Colonic mucosa (tissue), 4 donors: ENCODE data around the gene HERPUD1. TPM values are rescaled to one million over a fixed set of nuclear protein-coding genes. Genes with fewer than 3 reads are reported as not detected.

ENCODE experiments used
- DNase-seq: peaks from one replicate; pipeline ENCODE4 v3.0.0-alpha.2; 2020
- H3K27ac ChIP-seq: fragments of 200-600 bp; one replicate; pipeline ENCODE4 v1.8.0; 2021
- H3K27me3 ChIP-seq: fragments of 200-600 bp; one replicate; pipeline ENCODE4 v1.8.0; 2021
- H3K36me3 ChIP-seq: fragments of 200-600 bp; one replicate; pipeline ENCODE4 v1.8.0; 2021
- H3K4me1 ChIP-seq: fragments of 200-600 bp; one replicate; pipeline ENCODE4 v1.8.0; 2021; ENCODE audit warnings: mild to moderate bottlenecking
- H3K4me3 ChIP-seq: fragments of 200-600 bp; one replicate; pipeline ENCODE4 v1.8.0; 2021
- H3K9ac ChIP-seq, 2 donors: one replicate each; pipeline ENCODE4 v1.7.0; 2013; ENCODE audit warnings: control low read depth in 2 of 2, low read depth in 2 of 2, low read length in 2 of 2
- H3K9me3 ChIP-seq: fragments of 200-600 bp; one replicate; pipeline ENCODE4 v1.8.0; 2021
- intact Hi-C: fragments of 100-400 bp; cut with DNase I; formaldehyde crosslinking; loops from one replicate; pipeline ENCODE4 v1.14.1; 2022
- total RNA-seq, 2 donors: library from RNA; stranded (reverse); fragmentation: NEBNext Ultra II Directional in 1 of 2; extraction: Animal tissue kit (Norgen Biotek cat#: 25700) in 1 of 2; gene quantifications; one replicate each; pipeline ENCODE4 v1.2.1, GENCODE V29; 2021
- TF ChIP-seq, protein P1 (sequence below): fragments of 200-600 bp; IDR thresholded peaks from one replicate; pipeline ENCODE4 v1.8.0; 2022; ENCODE audit warnings: antibody characterized with exemption, mild to moderate bottlenecking
- donor health status: healthy.
- donor health status: DM: no; HTN: no; CAD: no.
- donor health status: DM: no; HTN: no; CAD: no.

The HERPUD1 gene
- total RNA-seq, 2 donors from 2014 or later, result 130 to 194 TPM

DNA sequence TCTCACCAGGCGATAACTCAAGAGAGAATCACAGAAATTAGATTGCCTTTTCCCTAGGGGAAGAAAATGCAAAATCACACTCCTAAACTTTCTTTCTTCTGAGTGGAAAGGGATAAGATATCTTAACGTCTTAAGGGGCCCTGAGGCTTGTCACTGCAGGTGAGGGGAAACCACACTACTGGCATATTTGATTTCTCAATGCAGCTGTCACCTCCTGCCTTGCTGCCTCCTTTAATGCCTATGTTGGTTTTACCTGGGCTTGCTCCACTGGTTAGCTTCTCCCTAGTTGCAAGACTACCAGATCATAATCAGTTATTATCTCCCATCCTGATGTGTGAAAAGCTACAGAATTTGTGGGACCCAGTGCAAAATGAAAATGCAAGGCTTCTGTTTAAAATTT, 4.5 kb upstream of the HERPUD1 start:
- no peak overlapping the region for H3K27ac ChIP-seq
- H3K36me3 ChIP-seq, result no peaks in the 10 kb centered on the region
- no peak for DNase-seq
- H3K4me1 ChIP-seq, result peaks cover 4% of the 10 kb centered on the region
- H3K27me3 ChIP-seq, result no peaks in the 10 kb centered on the region
- no peak overlapping the region for H3K4me3 ChIP-seq
- no peaks in the 10 kb centered on the region for H3K9me3 ChIP-seq
- no peak overlapping the region for H3K9ac ChIP-seq
- TF ChIP-seq, protein P1, sequence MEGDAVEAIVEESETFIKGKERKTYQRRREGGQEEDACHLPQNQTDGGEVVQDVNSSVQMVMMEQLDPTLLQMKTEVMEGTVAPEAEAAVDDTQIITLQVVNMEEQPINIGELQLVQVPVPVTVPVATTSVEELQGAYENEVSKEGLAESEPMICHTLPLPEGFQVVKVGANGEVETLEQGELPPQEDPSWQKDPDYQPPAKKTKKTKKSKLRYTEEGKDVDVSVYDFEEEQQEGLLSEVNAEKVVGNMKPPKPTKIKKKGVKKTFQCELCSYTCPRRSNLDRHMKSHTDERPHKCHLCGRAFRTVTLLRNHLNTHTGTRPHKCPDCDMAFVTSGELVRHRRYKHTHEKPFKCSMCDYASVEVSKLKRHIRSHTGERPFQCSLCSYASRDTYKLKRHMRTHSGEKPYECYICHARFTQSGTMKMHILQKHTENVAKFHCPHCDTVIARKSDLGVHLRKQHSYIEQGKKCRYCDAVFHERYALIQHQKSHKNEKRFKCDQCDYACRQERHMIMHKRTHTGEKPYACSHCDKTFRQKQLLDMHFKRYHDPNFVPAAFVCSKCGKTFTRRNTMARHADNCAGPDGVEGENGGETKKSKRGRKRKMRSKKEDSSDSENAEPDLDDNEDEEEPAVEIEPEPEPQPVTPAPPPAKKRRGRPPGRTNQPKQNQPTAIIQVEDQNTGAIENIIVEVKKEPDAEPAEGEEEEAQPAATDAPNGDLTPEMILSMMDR, result no peak
- intact Hi-C loops, result no loop called here

DNA sequence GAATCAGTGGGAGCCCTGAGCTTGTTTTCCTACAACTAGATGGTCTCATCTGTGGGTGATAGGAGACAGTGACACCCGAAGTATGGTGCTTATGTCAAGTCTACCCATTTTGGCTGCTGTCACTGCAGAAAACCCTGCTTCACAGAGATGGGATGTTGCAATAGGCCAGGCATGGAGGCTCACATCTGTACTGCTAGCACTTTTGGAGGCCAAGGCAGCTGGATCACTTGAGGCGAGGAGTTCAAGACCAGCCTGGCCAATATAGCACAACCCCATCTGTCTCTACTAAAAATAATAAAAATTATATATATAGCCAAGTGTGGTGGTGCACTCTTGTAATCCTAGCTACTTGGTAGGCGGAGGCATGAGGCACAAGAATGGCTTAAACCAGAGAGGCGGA, 2.3 kb upstream of the HERPUD1 start:
- DNase-seq, result no peak
- intact Hi-C loops, result loop anchor here (10.0 kb wide), 1 partner anchor 255 kb away; the partner anchor contains the start of genes PSME3IP1 and RSPRY1
- H3K4me1 ChIP-seq, result peaks cover 4% of the 10 kb centered on the region
- no peaks in the 10 kb centered on the region for H3K27me3 ChIP-seq
- H3K4me3 ChIP-seq, result no peak overlapping the region
- no peaks in the 10 kb centered on the region for H3K36me3 ChIP-seq
- H3K9me3 ChIP-seq, result no peaks in the 10 kb centered on the region
- no peak overlapping the region for H3K9ac ChIP-seq
- H3K27ac ChIP-seq, result no peak overlapping the region
- TF ChIP-seq, protein P1, result no peak

GRCh38 chr16:56930486-56931270, 1.3 kb upstream of the HERPUD1 start:
- peak overlapping the region; percentile 38 to 100 for H3K9ac ChIP-seq
- no peaks in the 10 kb centered on the region for H3K36me3 ChIP-seq
- no peak overlapping the region for H3K4me3 ChIP-seq
- H3K4me1 ChIP-seq, result peaks cover 4% of the 10 kb centered on the region
- intact Hi-C loops, result loop anchor here (10.0 kb wide), 1 partner anchor 254 kb away; the partner anchor contains the start of genes PSME3IP1 and RSPRY1
- no peaks in the 10 kb centered on the region for H3K9me3 ChIP-seq
- H3K27me3 ChIP-seq, result no peaks in the 10 kb centered on the region
- peak; percentile 35 for DNase-seq
- peak overlapping the region; percentile 95 for H3K27ac ChIP-seq
- TF ChIP-seq, protein P1, result no peak

DNA sequence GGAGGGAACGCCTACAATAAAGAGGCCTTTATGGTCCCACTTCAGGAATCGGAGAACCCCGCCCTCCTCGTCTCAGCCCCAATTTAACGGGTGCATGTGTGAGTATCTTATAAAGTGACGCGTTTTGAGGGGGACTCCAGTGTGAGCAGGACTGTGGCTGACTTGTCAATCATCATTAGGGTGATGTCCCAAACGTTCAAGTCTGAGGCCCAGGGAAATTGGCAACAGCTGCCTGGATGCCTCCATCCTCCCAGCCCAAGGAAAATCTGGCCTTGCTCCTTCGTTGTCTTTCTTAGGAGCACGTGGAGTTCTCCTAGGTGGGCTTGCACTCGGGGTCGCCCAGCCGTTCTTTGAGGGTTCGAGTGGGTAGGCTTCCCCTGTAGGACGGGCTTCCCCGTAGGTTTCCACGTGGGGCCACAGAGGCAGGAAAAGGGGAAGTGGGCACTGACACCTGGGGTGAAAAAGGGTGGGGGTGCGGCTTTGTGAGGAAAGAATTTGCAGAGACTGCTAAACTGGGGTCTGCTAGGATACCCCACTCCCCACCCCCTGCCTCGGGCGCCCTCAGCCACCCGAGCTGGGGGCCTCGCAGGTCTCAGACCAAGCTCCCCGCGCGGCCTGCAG, 561 bp upstream of the HERPUD1 start:
- peak; percentile 83 for DNase-seq
- intact Hi-C loops, result loop anchor here (10.0 kb wide), 1 partner anchor 253 kb away; the partner anchor contains the start of genes PSME3IP1 and RSPRY1
- TF ChIP-seq, protein P1, result no peak

GRCh38 chr16:56932721-56933619, 1.0 kb downstream of the HERPUD1 start:
- peak overlapping the region; percentile 100 for H3K9ac ChIP-seq
- peak overlapping the region; percentile 68 for H3K4me3 ChIP-seq
- peak; percentile 86 for DNase-seq
- peaks cover 4% of the 10 kb centered on the region for H3K4me1 ChIP-seq
- H3K27ac ChIP-seq, result peak overlapping the region; percentile 95
- TF ChIP-seq, protein P1, result no peak
- H3K36me3 ChIP-seq, result peaks cover 6% of the 10 kb centered on the region
- no peaks in the 10 kb centered on the region for H3K9me3 ChIP-seq
- intact Hi-C loops, result loop anchor here (10.0 kb wide), 1 partner anchor 252 kb away; the partner anchor contains the start of genes PSME3IP1 and RSPRY1
- H3K27me3 ChIP-seq, result no peaks in the 10 kb centered on the region

More for the DNA sequence above, 561 bp upstream of the HERPUD1 start:
- Histone ChIP-seq H3K4me1 (peaks cover 4% of the 10 kb centered on the region), H3K9me3 (no peaks in the 10 kb centered on the region), H3K27me3 (no peaks in the 10 kb centered on the region), H3K4me3 (peak overlapping the region; percentile 68), H3K9ac (peak overlapping the region; percentile 73 to 100), H3K27ac (peak overlapping the region; percentile 95), H3K36me3 (no peaks in the 10 kb centered on the region)
